ENCODE measurements around the gene C10orf71.

The C10orf71 gene

DNA sequence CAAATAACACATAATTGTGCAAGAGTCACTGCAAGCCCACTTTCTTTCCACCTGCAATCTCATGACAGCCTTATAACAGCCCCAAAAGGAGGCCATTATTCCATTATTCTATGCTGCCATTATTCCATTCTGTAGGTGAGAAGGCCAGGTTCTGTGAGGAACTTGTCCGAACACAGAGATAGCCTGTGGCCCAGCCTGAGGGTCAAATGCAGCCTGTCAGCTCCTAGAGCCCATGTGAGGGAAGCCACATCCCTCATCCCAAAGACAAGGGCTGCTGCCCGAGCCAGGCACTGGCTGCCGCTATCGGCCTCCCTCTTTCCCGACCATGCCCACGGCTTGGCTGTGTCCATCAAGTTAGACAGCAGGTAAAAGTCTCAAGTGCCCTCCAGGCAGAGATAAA is 24.1 kb upstream of the C10orf71 start:
- no peak overlapping the region for H3K27ac ChIP-seq (ENCODE audit: low read length)
- no peaks in the 10 kb centered on the region for H3K4me1 ChIP-seq (ENCODE audit: control insufficient read depth, low read depth, low read length)
- H3K4me3 ChIP-seq (ENCODE audit: low read length), result no peak overlapping the region
- no peaks in the 10 kb centered on the region for H3K36me3 ChIP-seq (ENCODE audit: control insufficient read depth, low read depth, low read length)
- H3K9me3 ChIP-seq (ENCODE audit: control insufficient read depth, low read depth, low read length), result no peaks in the 10 kb centered on the region
- H3K27me3 ChIP-seq (ENCODE audit: control insufficient read depth, insufficient read depth, low read length), result no peaks in the 10 kb centered on the region
- H3K9ac ChIP-seq (ENCODE audit: low read length), result no peak overlapping the region

DNA sequence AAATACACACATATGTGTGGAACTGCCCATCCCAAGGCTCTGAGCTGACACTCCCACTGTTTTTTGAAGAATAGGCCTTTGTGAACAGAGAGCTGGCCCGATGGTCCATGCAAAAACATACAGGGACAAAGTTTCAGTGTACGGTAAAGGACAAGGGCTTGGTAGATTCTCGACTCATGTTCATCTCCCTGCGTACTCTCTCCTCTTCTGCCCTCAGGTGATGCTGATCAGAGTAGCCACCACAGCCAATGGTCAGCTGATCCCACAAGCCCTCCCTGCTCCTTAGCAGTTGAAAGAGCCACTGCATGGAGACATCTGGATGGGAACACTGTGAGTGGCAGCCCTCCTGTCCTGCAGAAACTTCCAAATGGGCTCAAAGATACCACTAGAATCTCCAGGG is 23.1 kb upstream of the C10orf71 start:
- Histone ChIP-seq H3K9me3 (ENCODE audit: control insufficient read depth, low read depth, low read length) (no peaks in the 10 kb centered on the region), H3K36me3 (ENCODE audit: control insufficient read depth, low read depth, low read length) (no peaks in the 10 kb centered on the region), H3K4me3 (ENCODE audit: low read length) (no peak overlapping the region), H3K9ac (ENCODE audit: low read length) (no peak overlapping the region), H3K27me3 (ENCODE audit: control insufficient read depth, insufficient read depth, low read length) (no peaks in the 10 kb centered on the region), H3K27ac (ENCODE audit: low read length) (no peak overlapping the region), H3K4me1 (ENCODE audit: control insufficient read depth, low read depth, low read length) (no peaks in the 10 kb centered on the region)

DNA sequence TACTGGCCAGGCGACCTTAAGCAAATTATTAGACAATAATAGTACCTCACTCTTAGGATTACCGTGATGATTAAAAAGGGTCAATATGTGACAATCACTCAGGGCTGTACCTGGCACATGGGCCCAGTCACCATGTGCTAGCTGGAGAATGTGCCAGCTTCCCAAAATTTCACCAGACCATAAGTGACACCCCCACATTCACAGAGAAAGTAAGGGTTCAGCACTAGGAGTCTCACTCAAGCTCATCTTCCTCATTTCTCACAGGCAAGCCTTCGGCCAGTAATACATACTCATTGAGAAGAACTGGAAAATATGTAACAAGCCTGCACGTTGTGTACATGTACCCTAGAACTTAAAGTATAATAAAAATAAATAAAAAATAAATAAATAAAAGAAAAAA is 22.4 kb upstream of the C10orf71 start:
- H3K36me3 ChIP-seq (ENCODE audit: control insufficient read depth, low read depth, low read length), result no peaks in the 10 kb centered on the region
- H3K4me1 ChIP-seq (ENCODE audit: control insufficient read depth, low read depth, low read length), result no peaks in the 10 kb centered on the region
- no peak overlapping the region for H3K4me3 ChIP-seq (ENCODE audit: low read length)
- no peak overlapping the region for H3K9ac ChIP-seq (ENCODE audit: low read length)
- H3K27ac ChIP-seq (ENCODE audit: low read length), result no peak overlapping the region
- no peaks in the 10 kb centered on the region for H3K27me3 ChIP-seq (ENCODE audit: control insufficient read depth, insufficient read depth, low read length)
- H3K9me3 ChIP-seq (ENCODE audit: control insufficient read depth, low read depth, low read length), result no peaks in the 10 kb centered on the region

DNA sequence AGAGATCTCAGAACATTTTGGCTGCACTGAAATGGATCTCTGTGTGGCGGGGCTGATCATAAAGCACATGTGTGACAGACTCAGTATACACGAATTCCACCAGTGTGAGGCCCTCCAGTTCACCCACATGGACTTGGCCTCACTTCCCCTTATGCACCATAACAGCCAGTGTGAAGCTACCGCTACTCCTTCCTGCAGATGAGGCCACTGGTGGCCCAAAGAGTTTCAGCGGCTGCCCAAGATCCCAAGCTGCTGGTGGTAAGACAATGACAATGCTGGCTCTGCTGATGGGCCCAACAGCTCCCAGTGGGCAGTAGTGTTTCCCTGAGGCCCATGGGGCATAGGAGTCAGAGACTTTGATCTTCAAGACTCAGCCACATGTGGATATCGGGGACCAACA is 21.0 kb upstream of the C10orf71 start:
- Histone ChIP-seq H3K36me3 (ENCODE audit: control insufficient read depth, low read depth, low read length) (no peaks in the 10 kb centered on the region), H3K4me3 (ENCODE audit: low read length) (no peak overlapping the region), H3K9me3 (ENCODE audit: control insufficient read depth, low read depth, low read length) (no peaks in the 10 kb centered on the region), H3K9ac (ENCODE audit: low read length) (no peak overlapping the region), H3K27me3 (ENCODE audit: control insufficient read depth, insufficient read depth, low read length) (no peaks in the 10 kb centered on the region), H3K4me1 (ENCODE audit: control insufficient read depth, low read depth, low read length) (no peaks in the 10 kb centered on the region), H3K27ac (ENCODE audit: low read length) (no peak overlapping the region)

DNA sequence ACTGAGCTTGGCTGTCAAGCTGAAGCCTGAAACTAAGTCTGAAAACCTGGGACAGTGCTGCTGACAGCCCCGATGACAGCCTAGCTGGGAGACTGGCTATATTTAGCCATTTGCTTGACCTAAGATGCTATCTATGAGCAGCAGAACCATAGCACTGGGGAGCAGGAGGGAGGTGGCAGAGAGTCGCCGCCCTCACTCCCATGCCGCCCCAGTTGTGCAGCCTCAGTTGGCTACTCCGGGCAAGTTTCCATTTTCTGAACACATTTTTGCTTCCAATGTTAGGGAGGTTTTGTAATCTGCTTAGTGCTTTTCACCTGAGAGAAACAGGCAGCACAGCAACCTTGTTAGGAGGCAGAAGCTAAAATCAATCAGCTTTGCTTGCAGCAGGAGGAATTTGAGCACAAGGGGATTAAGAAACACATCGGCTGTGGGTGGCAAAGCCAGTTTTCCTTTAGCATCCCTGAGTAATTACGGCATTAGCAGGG is 20.4 kb upstream of the C10orf71 start:
- no peak overlapping the region for H3K4me3 ChIP-seq (ENCODE audit: low read length)
- no peaks in the 10 kb centered on the region for H3K27me3 ChIP-seq (ENCODE audit: control insufficient read depth, insufficient read depth, low read length)
- no peak overlapping the region for H3K27ac ChIP-seq (ENCODE audit: low read length)
- no peaks in the 10 kb centered on the region for H3K9me3 ChIP-seq (ENCODE audit: control insufficient read depth, low read depth, low read length)
- no peak overlapping the region for H3K9ac ChIP-seq (ENCODE audit: low read length)
- H3K36me3 ChIP-seq (ENCODE audit: control insufficient read depth, low read depth, low read length), result no peaks in the 10 kb centered on the region
- no peaks in the 10 kb centered on the region for H3K4me1 ChIP-seq (ENCODE audit: control insufficient read depth, low read depth, low read length)

DNA sequence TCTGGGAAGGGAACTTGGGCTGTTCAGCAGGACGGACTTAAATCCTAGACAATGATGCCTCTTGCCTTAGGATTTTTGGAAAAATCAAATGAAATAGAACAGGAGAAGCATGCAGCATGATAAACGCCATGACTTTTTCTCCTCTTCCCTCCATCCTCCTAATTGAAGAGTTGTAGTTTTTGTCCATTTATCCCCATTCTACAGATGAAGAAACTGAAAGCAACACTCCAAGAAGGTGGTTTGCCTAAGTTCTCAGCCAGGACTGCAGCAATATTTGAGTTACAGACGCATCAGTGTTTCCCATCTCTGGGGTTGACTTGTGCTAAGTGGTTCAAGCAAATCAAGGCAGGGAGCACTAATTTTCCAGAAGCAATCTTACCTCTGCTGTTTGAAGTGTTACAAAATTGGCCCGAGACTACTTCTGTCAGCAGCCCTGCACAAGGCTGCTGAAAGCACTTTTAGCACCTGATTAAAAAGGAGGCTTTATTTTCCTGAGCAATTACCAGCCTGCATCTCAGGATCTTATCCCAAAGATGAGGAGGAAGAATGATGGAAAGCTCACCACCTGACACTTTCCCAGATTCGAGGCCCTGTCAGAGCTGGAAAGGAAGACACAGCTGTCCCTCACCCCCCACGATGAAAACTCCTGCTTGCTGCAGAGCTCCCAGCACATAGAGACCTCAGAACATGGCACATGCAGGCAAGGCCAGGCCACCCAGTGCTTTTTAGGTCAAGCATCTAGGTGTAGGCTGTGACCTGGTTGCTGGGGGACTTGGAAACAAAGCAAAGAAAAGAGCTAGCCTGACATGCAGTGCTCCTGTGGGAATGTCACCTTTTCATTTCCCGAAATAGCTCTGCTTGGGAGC is 19.7 kb upstream of the C10orf71 start:
- Histone ChIP-seq H3K9me3 (ENCODE audit: control insufficient read depth, low read depth, low read length) (no peaks in the 10 kb centered on the region), H3K27me3 (ENCODE audit: control insufficient read depth, insufficient read depth, low read length) (no peaks in the 10 kb centered on the region), H3K36me3 (ENCODE audit: control insufficient read depth, low read depth, low read length) (no peaks in the 10 kb centered on the region), H3K27ac (ENCODE audit: low read length) (no peak overlapping the region), H3K4me3 (ENCODE audit: low read length) (no peak overlapping the region), H3K9ac (ENCODE audit: low read length) (no peak overlapping the region), H3K4me1 (ENCODE audit: control insufficient read depth, low read depth, low read length) (no peaks in the 10 kb centered on the region)

DNA sequence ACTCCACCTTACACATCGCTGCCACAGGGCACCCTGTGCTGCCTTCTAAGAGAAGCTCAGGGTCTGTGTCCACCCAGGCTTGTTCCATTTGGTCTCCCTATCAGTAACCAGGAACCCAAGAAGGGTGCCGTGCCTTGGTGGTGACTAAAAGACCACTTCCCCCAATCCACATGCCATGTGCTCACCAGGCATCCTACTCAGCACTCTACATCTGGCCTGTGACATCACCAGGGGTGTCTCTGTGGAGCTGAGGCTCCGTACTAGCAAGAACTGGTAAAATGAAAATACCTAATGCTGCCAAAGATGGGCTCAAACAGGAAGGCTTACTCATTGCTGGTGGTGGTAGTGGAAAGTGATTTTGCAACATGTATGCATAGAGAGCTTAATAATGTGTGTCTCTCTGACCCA is 19.0 kb upstream of the C10orf71 start:
- Histone ChIP-seq H3K9ac (ENCODE audit: low read length) (no peak overlapping the region), H3K9me3 (ENCODE audit: control insufficient read depth, low read depth, low read length) (no peaks in the 10 kb centered on the region), H3K27me3 (ENCODE audit: control insufficient read depth, insufficient read depth, low read length) (no peaks in the 10 kb centered on the region), H3K27ac (ENCODE audit: low read length) (no peak overlapping the region), H3K4me1 (ENCODE audit: control insufficient read depth, low read depth, low read length) (no peaks in the 10 kb centered on the region), H3K4me3 (ENCODE audit: low read length) (no peak overlapping the region), H3K36me3 (ENCODE audit: control insufficient read depth, low read depth, low read length) (no peaks in the 10 kb centered on the region)

DNA sequence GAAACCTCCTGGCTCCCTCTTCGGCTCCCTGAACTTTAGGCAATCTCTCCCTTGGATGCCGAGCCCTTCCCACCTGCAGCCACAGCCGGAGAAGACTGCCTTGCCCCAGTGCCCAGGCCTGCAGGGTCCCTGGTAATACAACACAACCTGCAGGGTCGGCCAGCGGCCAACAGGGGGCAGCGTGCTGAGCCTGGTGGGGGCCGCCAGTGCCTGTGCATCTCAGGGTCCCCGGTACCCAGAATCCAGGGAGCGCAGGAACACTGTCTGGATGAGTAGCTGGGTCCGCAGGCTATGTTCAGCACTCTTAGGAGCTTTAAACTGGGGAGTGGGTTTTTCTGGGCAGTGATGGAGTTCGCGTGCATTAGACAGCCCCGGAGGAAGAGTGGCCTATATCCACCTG is 17.5 kb upstream of the C10orf71 start:
- H3K27ac ChIP-seq (ENCODE audit: low read length), result no peak overlapping the region
- H3K4me3 ChIP-seq (ENCODE audit: low read length), result no peak overlapping the region
- no peaks in the 10 kb centered on the region for H3K4me1 ChIP-seq (ENCODE audit: control insufficient read depth, low read depth, low read length)
- H3K9me3 ChIP-seq (ENCODE audit: control insufficient read depth, low read depth, low read length), result no peaks in the 10 kb centered on the region
- no peaks in the 10 kb centered on the region for H3K27me3 ChIP-seq (ENCODE audit: control insufficient read depth, insufficient read depth, low read length)
- H3K9ac ChIP-seq (ENCODE audit: low read length), result no peak overlapping the region
- no peaks in the 10 kb centered on the region for H3K36me3 ChIP-seq (ENCODE audit: control insufficient read depth, low read depth, low read length)

DNA sequence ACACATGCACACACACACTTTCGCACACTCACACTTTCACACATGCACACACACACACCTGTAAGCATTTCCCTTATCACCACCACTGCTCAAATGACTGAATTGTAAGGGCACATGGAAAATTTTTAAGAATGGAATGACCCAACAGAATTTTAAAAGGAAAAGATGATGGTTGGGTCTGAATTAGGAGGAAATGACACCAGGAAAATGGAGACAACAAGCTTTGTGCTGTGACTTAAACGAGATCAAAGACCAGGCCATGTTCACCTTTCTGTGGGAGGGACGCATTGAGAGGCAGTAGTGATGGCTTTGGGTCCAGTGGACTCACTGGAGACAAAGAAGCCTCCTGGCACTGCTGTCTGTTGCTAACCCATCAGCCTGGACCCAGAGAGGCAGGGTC is 16.7 kb upstream of the C10orf71 start:
- Histone ChIP-seq H3K4me1 (ENCODE audit: control insufficient read depth, low read depth, low read length) (no peaks in the 10 kb centered on the region), H3K9ac (ENCODE audit: low read length) (no peak overlapping the region), H3K36me3 (ENCODE audit: control insufficient read depth, low read depth, low read length) (no peaks in the 10 kb centered on the region), H3K4me3 (ENCODE audit: low read length) (no peak overlapping the region), H3K27me3 (ENCODE audit: control insufficient read depth, insufficient read depth, low read length) (no peaks in the 10 kb centered on the region), H3K27ac (ENCODE audit: low read length) (no peak overlapping the region), H3K9me3 (ENCODE audit: control insufficient read depth, low read depth, low read length) (no peaks in the 10 kb centered on the region)

DNA sequence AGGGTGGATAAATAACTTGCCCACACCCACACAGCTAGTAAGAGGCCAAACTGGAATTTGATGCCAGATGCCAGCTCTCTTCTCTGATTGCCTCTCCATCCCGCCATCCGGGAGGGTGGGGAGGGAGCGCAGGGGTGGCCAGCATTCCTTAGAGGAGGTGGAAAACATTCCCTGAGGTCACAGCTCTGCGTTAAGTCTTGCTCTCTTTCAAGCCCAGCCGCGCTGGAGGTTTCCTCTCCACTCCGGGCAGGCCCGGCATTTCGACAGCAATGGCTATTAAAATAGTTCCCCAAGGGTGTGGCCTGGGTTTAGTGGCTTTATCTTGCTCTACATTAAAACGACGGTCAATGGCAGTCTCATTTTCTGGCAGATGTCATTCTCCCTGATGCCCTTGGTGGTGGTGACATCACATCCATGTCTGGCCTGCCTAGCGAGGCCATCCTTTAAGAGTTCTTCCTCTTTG is 16.1 kb upstream of the C10orf71 start:
- no peaks in the 10 kb centered on the region for H3K9me3 ChIP-seq (ENCODE audit: control insufficient read depth, low read depth, low read length)
- H3K4me1 ChIP-seq (ENCODE audit: control insufficient read depth, low read depth, low read length), result no peaks in the 10 kb centered on the region
- H3K36me3 ChIP-seq (ENCODE audit: control insufficient read depth, low read depth, low read length), result no peaks in the 10 kb centered on the region
- H3K27ac ChIP-seq (ENCODE audit: low read length), result no peak overlapping the region
- no peak overlapping the region for H3K4me3 ChIP-seq (ENCODE audit: low read length)
- H3K27me3 ChIP-seq (ENCODE audit: control insufficient read depth, insufficient read depth, low read length), result no peaks in the 10 kb centered on the region
- no peak overlapping the region for H3K9ac ChIP-seq (ENCODE audit: low read length)

DNA sequence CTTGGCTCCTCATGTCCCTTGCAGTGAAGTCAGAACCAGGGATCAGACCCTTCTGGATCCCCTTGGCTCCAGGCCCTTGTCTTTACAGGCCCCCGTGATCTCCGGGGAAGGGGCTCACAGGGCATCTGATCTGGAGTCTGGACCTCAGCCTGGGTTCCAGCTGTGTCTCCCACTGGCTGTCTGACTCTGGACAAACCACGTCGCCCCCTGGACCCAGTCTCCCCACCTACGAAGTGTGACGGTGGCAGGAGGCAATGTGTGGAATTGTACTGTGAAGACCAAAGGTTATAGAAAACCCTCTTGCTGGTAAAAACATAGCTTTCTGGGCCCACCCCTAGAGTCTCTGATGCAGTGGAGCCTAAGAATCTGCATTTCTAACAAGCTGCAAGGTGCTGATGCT is 15.5 kb upstream of the C10orf71 start:
- Histone ChIP-seq H3K9me3 (ENCODE audit: control insufficient read depth, low read depth, low read length) (no peaks in the 10 kb centered on the region), H3K4me3 (ENCODE audit: low read length) (no peak overlapping the region), H3K27me3 (ENCODE audit: control insufficient read depth, insufficient read depth, low read length) (no peaks in the 10 kb centered on the region), H3K9ac (ENCODE audit: low read length) (no peak overlapping the region), H3K4me1 (ENCODE audit: control insufficient read depth, low read depth, low read length) (no peaks in the 10 kb centered on the region), H3K27ac (ENCODE audit: low read length) (no peak overlapping the region), H3K36me3 (ENCODE audit: control insufficient read depth, low read depth, low read length) (no peaks in the 10 kb centered on the region)

DNA sequence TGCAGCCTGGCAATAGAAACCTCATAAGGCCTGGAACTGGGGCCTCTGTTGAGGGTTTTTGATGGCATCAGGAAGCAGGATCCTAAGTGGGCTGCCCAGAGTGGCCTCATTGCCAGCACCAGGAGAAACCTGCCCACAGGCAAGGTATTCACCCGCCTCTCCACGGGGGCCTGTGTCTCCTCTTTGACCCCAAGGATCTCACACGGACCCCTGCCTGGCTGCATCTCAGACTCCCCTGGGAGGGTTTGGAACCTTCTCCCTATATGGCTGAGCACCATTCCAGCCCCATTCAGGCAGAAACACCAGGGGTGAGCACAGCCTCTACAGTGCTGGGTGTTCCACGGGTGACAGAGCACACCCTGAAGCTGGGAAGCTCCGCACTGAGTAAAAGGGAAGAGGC is 14.6 kb upstream of the C10orf71 start:
- Histone ChIP-seq H3K36me3 (ENCODE audit: control insufficient read depth, low read depth, low read length) (no peaks in the 10 kb centered on the region), H3K4me3 (ENCODE audit: low read length) (no peak overlapping the region), H3K27me3 (ENCODE audit: control insufficient read depth, insufficient read depth, low read length) (no peaks in the 10 kb centered on the region), H3K27ac (ENCODE audit: low read length) (no peak overlapping the region), H3K9me3 (ENCODE audit: control insufficient read depth, low read depth, low read length) (no peaks in the 10 kb centered on the region), H3K4me1 (ENCODE audit: control insufficient read depth, low read depth, low read length) (no peaks in the 10 kb centered on the region), H3K9ac (ENCODE audit: low read length) (no peak overlapping the region)

All from iPS-18a (cell line).